ENCODE results near the gene KRT84. TPM values are rescaled to one million over a fixed set of nuclear protein-coding genes. Genes with fewer than 3 reads are reported as not detected.

KRT84 gene
- total RNA-seq, 1 experiment from 2014 or later, result not detected

- no peaks in the 10 kb centered on the region for H3F3A ChIP-seq (ENCODE audit: insufficient read depth, low read depth)
- CTCF ChIA-PET, result no interaction called here
- no peaks in the 10 kb centered on the region for H3K79me2 ChIP-seq (ENCODE audit: low read depth)
- no peak for TF ChIP-seq CTCF (conservative IDR thresholded peaks at IDR 0.05)
- no TSS peak for BruUV-seq (replicated peaks)
- no peak overlapping the region for H3K27ac ChIP-seq
- DNase-seq, result no peak
- H3K4me3 ChIP-seq, result no peak overlapping the region
- H2AFZ ChIP-seq, result no peak overlapping the region
- H3K9me3 ChIP-seq (ENCODE audit: insufficient read depth, low read depth), result no peaks in the 10 kb centered on the region
- H3K27me3 ChIP-seq (ENCODE audit: insufficient read depth, low read depth), result no peaks in the 10 kb centered on the region
- no peaks in the 10 kb centered on the region for H3K36me3 ChIP-seq (ENCODE audit: low read depth)
- no peak overlapping the region for H3K4me2 ChIP-seq
- intact Hi-C loops (cut with micrococcal nuclease; ENCODE audit: unreplicated experiment), result loop anchor here (5.0 kb wide), 3 partner anchors 43 to 473 kb away; partner anchors contain the start of gene KRT5
- POLR2A ChIA-PET (ENCODE audit: unreplicated experiment), result no interaction called here
- H3K4me1 ChIP-seq (replicated peaks; ENCODE audit: insufficient read depth), result peaks cover 9% of the 10 kb centered on the region
- no peaks in the 10 kb centered on the region for H3K9me2 ChIP-seq (ENCODE audit: insufficient read depth)
- no peaks in the 10 kb centered on the region for H4K20me1 ChIP-seq (ENCODE audit: insufficient read depth)
These were observed 14.3 kb upstream of the KRT84 start for GRCh38 chr12:52399756-52400155.

GRCh38 chr12:52398176-52398575 is 12.7 kb upstream of the KRT84 start:
- TF ChIP-seq CTCF (conservative IDR thresholded peaks at IDR 0.05) (no peak), EZH2 (IDR thresholded peaks at IDR 0.05; ENCODE audit: low read depth) (no peak)
- intact Hi-C loops (cut with micrococcal nuclease; ENCODE audit: unreplicated experiment), result loop anchor here (5.0 kb wide), 3 partner anchors 44 to 474 kb away; partner anchors contain the start of gene KRT5

GRCh38 chr12:52396656-52397055 is 11.2 kb upstream of the KRT84 start:
- TF ChIP-seq CTCF (conservative IDR thresholded peaks at IDR 0.05) (no peak), EZH2 (IDR thresholded peaks at IDR 0.05; ENCODE audit: low read depth) (no peak)
- Histone ChIP-seq H3K79me2 (ENCODE audit: low read depth) (no peaks in the 10 kb centered on the region), H3K9me3 (ENCODE audit: insufficient read depth, low read depth) (no peaks in the 10 kb centered on the region), H3F3A (ENCODE audit: insufficient read depth, low read depth) (no peaks in the 10 kb centered on the region; the same call in 1 of the 2 replicates), H3K27me3 (ENCODE audit: insufficient read depth, low read depth) (no peaks in the 10 kb centered on the region), H2AFZ (no peak overlapping the region), H3K27ac (no peak overlapping the region), H4K20me1 (ENCODE audit: insufficient read depth) (no peaks in the 10 kb centered on the region), H3K9me2 (ENCODE audit: insufficient read depth) (no peaks in the 10 kb centered on the region), H3K36me3 (ENCODE audit: low read depth) (no peaks in the 10 kb centered on the region), H3K4me2 (no peak overlapping the region), H3K4me1 (replicated peaks; ENCODE audit: insufficient read depth) (peaks cover 9% of the 10 kb centered on the region), H3K4me3 (no peak overlapping the region)
- no peak for DNase-seq
- intact Hi-C loops (cut with micrococcal nuclease; ENCODE audit: unreplicated experiment), result loop anchor here (2.0 to 5.0 kb wide), 4 partner anchors 46 to 476 kb away; partner anchors contain the start of gene KRT5
- no TSS peak for BruUV-seq (replicated peaks)
- ChIA-PET POLR2A (ENCODE audit: unreplicated experiment) (no interaction called here), CTCF (no interaction called here)

More at GRCh38 chr12:52398176-52398575, 12.7 kb upstream of the KRT84 start:
- H3K4me3 ChIP-seq, result no peak overlapping the region
- no peaks in the 10 kb centered on the region for H3F3A ChIP-seq (ENCODE audit: insufficient read depth, low read depth)
- ChIA-PET POLR2A (ENCODE audit: unreplicated experiment) (no interaction called here), CTCF (interaction anchor here (0.7 kb wide), 1 partner anchor 14 kb away, joined by 14 read pairs; no protein-coding TSS in a partner anchor)
- H3K9me3 ChIP-seq (ENCODE audit: insufficient read depth, low read depth), result no peaks in the 10 kb centered on the region
- H3K27ac ChIP-seq, result no peak overlapping the region
- no peaks in the 10 kb centered on the region for H3K79me2 ChIP-seq (ENCODE audit: low read depth)
- BruUV-seq (replicated peaks), result no TSS peak
- DNase-seq, result no peak
- no peaks in the 10 kb centered on the region for H3K36me3 ChIP-seq (ENCODE audit: low read depth)
- H3K27me3 ChIP-seq (ENCODE audit: insufficient read depth, low read depth), result no peaks in the 10 kb centered on the region
- no peaks in the 10 kb centered on the region for H4K20me1 ChIP-seq (ENCODE audit: insufficient read depth)
- H3K9me2 ChIP-seq (ENCODE audit: insufficient read depth), result no peaks in the 10 kb centered on the region
- H3K4me2 ChIP-seq, result no peak overlapping the region
- no peak overlapping the region for H2AFZ ChIP-seq
- peaks cover 9% of the 10 kb centered on the region for H3K4me1 ChIP-seq (replicated peaks; ENCODE audit: insufficient read depth)
